GM18508 (cell line): ENCODE measurements around the gene ECM1.

Source experiments
- ATAC-seq: cut with Tn5 transposase; IDR thresholded peaks from one replicate; pipeline ENCODE4 v1.9.1; 2021; ENCODE audit warnings: moderate number of reproducible peaks; ENCODE audit not compliant: insufficient read depth, unreplicated experiment

The ECM1 gene

DNA sequence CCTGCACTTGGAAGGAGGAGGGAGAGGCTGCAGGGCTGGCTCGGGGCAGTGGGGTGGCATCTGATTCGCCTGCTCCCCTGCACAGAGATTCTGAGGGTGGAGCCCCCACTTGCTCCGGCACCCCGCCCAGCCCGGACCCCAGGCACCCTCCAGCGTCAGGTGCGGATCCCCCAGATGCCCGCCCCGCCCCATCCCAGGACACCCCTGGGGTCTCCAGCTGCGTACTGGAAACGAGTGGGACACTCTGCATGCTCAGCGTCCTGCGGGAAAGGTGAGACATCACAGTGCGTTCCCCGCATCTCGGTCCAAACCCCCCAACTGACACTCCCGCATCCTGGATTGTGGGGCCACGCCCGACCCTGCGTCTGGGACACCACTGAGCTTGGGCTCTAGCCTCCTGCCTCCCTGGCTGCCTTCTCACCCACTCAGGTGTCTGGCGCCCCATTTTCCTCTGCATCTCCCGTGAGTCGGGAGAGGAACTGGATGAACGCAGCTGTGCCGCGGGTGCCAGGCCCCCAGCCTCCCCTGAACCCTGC, 49.2 kb downstream of the ECM1 start:
- no peak for ATAC-seq

DNA sequence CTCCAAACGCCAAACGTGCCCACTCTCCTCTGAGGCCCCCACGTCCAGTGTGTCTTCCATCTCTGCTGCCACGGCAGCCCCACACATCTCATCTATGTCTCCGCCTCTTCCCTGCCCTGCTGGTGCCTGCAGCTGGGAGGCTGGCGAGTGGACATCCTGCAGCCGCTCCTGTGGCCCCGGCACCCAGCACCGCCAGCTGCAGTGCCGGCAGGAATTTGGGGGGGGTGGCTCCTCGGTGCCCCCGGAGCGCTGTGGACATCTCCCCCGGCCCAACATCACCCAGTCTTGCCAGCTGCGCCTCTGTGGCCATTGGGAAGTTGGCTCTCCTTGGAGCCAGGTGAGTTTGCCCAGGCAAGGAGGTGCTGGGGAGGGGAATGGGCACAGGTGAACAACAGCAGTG, 49.9 kb downstream of the ECM1 start:
- ATAC-seq: no peak

DNA sequence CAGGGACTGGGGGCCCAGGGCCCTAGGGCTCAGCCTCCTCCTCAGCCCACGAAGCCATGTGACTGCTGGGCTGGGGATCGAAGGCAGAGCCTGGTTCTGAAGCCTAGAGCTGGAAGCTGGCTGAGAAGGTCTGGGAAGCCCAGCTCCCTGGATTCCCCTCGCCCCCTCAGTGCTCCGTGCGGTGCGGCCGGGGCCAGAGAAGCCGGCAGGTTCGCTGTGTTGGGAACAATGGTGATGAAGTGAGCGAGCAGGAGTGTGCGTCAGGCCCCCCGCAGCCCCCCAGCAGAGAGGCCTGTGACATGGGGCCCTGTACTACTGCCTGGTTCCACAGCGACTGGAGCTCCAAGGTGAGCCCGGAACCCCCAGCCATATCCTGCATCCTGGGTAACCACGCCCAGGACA, 50.4 kb downstream of the ECM1 start:
- no peak for ATAC-seq

DNA sequence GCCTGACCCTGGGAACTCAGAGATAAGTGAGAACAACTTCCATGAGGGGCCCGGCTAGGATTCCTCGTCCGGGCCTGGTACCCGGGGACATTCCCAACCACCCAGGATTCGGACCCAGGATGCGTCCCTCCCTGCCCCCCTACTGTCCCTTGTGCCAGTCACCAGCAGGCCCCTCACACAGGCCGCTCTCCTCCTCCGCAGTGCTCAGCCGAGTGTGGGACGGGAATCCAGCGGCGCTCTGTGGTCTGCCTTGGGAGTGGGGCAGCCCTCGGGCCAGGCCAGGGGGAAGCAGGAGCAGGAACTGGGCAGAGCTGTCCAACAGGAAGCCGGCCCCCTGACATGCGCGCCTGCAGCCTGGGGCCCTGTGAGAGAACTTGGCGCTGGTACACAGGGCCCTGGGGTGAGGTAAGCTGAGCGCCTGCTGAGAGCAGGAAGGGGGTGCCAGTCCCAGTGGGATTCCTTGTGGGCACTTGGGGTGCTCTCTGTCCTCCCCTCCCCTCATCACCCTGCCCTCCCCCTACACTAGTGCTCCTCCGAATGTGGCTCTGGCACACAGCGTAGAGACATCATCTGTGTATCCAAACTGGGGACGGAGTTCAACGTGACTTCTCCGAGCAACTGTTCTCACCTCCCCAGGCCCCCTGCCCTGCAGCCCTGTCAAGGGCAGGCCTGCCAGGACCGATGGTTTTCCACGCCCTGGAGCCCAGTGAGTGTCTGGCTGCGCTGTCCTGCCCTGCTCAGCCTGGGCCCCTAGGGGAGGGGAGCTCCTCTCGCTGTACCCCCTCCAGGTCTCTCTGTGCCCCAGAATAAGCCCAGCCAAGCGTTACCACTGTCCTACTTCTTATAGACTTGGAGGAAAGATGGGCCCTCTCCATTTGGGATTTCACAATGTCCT, 51.1 kb downstream of the ECM1 start:
- ATAC-seq: no peak

DNA sequence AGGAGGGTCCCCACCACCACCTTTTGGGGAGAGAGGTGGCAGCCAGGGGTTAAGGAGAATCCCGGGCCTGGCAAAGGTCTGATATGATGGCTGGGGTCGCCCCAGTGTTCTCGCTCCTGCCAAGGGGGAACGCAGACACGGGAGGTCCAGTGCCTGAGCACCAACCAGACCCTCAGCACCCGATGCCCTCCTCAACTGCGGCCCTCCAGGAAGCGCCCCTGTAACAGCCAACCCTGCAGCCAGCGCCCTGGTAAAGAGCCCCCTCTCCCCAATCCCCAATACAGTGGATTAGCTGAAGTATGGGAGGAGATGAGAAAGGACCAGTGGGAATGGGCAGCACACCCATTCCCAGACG, 51.7 kb downstream of the ECM1 start:
- ATAC-seq: no peak

DNA sequence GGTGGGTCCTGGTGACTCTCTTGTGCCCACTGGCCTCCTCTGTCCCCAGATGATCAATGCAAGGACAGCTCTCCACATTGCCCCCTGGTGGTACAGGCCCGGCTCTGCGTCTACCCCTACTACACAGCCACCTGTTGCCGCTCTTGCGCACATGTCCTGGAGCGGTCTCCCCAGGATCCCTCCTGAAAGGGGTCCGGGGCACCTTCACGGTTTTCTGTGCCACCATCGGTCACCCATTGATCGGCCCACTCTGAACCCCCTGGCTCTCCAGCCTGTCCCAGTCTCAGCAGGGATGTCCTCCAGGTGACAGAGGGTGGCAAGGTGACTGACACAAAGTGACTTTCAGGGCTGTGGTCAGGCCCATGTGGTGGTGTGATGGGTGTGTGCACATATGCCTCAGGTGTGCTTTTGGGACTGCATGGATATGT, 52.1 kb downstream of the ECM1 start:
- ATAC-seq: no peak

DNA sequence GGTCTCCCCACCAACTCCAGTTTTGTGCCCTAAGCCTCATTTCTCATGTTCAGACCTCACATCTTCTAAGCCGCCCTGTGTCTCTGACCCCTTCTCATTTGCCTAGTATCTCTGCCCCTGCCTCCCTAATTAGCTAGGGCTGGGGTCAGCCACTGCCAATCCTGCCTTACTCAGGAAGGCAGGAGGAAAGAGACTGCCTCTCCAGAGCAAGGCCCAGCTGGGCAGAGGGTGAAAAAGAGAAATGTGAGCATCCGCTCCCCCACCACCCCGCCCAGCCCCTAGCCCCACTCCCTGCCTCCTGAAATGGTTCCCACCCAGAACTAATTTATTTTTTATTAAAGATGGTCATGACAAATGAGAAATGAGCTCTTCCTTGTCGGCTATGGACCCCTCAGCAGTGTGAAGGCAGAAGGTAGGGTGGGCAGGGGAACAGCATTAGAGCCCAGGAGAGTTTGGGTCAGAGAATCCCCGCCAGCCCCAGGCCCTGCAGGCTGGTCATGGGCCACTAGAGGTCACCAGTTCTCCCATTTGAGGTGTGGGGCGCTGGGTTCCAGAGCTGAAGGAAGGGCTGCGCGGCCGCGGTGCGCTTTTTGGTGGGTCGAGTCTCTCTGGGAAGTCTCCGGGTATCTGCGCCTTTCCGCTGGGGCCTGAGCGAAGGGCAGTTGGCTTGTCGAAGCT, 52.8 kb downstream of the ECM1 start:
- ATAC-seq: no peak

DNA sequence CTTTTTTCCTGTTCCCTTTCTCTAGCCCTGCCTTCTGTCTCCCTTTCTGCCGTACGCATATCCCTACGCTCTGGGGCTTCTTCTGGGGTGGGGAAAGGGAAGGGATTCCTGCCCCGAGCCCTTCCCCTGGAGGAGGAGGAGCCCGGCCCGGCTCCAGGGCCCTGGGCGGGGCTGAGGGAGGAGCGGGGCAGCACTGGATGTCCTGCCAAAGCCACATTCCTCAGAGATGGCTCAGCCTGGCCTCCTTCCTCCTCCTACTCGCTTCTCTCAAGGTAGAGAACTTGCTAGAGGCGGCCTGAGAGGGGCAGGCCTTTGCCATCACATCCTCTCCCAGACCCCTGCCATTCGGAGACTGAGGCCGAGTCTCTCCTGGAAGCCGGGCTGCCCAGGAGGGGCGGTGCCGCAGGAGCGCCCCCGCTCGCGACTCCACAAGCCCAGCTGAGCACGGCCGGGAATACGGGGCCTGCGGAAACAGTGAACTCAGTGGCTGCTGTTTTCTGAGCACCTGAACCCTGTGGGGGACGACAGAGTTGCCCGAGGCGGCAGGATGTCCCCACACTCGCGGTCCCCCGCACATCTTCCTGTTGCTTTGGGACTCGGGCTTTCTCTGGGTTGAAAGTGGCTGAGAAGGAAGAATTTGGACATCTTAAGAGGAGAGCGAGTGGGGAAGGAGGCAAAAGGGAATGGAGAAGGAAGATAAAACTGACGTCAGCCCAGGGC, 53.5 kb downstream of the ECM1 start:
- ATAC-seq: no peak

DNA sequence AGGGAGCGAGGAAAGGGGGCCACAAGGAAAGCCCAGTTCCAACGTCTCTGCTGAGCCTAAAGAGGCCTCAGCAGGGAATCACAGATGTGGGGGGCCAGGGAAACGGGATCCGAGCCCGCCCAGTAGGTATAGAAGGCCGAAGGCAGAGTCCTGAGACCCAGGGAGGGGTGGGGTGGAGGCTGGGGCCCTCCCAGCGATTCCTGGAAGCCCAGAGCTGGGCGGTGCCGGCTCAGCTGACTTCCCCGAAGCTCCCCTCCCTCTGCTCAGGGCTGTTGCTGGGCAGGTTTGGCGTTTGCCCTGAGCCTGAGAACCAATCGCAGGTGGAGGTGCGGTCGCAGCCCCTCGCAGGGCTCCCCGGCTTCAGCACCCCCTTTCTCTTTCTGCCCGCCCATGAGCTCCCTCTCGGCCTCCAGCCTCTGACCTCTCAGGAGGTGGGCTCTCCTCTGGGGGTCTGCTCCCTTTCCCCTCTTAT, 54.1 kb downstream of the ECM1 start:
- no peak for ATAC-seq

DNA sequence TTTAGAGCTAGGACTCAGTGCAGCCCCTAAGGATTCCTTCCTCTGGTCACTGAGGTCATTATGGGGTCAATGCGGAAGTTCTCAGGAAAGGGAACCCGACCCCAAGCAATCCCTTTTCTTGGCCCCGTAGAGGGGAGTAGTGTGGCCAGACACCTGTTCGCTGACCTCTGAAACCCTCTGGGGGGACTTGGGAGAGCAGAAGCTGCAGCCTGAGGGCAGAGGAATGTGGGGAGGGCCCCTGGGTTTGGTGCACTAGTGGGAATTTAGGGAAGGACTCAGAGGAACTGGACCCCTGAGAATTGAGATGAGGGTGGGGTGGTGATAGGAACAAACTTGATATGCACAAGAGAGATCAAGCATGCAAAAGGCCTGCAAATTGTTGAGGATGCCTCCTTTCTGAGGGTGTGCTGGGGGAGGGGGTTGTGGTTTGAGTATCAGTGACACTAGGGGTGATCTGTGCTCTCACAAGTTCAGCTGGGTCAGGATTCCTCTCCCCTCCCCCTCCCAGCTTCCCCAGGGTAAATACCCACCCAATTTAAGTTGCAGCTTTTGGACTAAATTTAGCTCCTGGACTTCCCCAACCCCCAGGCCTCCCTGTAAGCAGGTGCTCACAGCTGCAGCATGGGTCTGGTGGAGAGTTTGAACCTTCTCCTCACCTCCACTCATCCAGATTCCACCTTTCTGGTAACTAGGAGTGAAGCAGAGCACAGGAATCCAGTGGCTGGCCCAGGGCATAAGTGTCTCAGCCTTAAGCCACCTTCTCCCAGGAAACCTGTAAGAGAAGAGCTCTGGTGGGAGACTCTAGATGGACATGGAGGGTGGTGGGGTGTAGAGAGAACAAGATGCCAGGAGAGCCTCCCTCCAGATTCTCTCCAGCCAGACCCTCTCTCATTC, 54.8 kb downstream of the ECM1 start:
- peak; percentile 28 for ATAC-seq
